ENCODE data around the gene NSUN5. TPM values are rescaled to one million over a fixed set of nuclear protein-coding genes. Genes with fewer than 3 reads are reported as not detected.

The NSUN5 gene
- total RNA-seq: 1.1 and 1.5 TPM in 2 replicates

GRCh38 chr7:73308665-73309214, at the start of gene NSUN5:
Gene NSUN5, minus strand, starts transcription at chr7:73308826. Its CDS starts 36 bp downstream, at chr7:73308790.

GRCh38 chr7:73327922-73328321, 19.3 kb upstream of the NSUN5 start, which contains the start of the genes FKBP6 and TRIM50:
Gene FKBP6, plus strand, starts transcription at chr7:73328161. Its CDS starts 268 bp downstream, at chr7:73328429.
Gene TRIM50, minus strand, starts transcription at chr7:73328082. Its CDS starts 3,295 bp downstream, at chr7:73324787.

Other genes starting within 250 kb of the NSUN5 start
- gene SPDYE9, start 222.8 kb downstream of the NSUN5 start, total RNA-seq: not detected in 2 replicates
- not detected in 2 replicates for gene TRIM50, start 19.3 kb upstream of the NSUN5 start, total RNA-seq
- not detected in 2 replicates for gene FKBP6, start 19.3 kb upstream of the NSUN5 start, total RNA-seq
- gene FZD9, start 125.0 kb upstream of the NSUN5 start, total RNA-seq: 13.4 and 13.5 TPM in 2 replicates
- gene BAZ1B, start 213.5 kb upstream of the NSUN5 start, total RNA-seq: 36.2 and 47.1 TPM in 2 replicates
- 20.5 and 22.9 TPM in 2 replicates for gene BCL7B, start 248.9 kb upstream of the NSUN5 start, total RNA-seq